Occipital lobe (tissue), 2 donors: ENCODE results near the gene DNAJC6. TPM values are rescaled to one million over a fixed set of nuclear protein-coding genes. Genes with fewer than 3 reads are reported as not detected.

Experiments
- small RNA-seq: library from RNA; depleted of rRNA; stranded (forward); fragments of <200 nt; gene quantifications from one replicate; pipeline ENCODE3, GENCODE V24; 2014
- total RNA-seq: library from RNA; depleted of rRNA; stranded (reverse); fragments of >200 nt; gene quantifications from one replicate; pipeline ENCODE4 v1.2.3, GENCODE V29; 2014

Gene DNAJC6
- total RNA-seq, 1 donor from 2014 or later, result 104 TPM

Small RNA genes within 50 kb of the gene (small RNA-seq; reads per million reads assigned to genes)
- gene COX6CP13 (not detected), gene RNU2-15P (not detected)

Other genes with a start within 250 kb of the DNAJC6 start
- gene AK4, start 161.3 kb upstream of the DNAJC6 start, total RNA-seq, result 11.9 TPM
- gene LEPR, start 111.1 kb downstream of the DNAJC6 start, total RNA-seq, result 12.8 TPM
- 35.2 TPM for gene LEPROT, start 111.1 kb downstream of the DNAJC6 start, total RNA-seq